SK-N-SH treated with all-trans-retinoic acid at 6 μM for 48 hours (cell line): ENCODE measurements around the gene CCDC78.

Source experiments
- ATAC-seq: fragments of 200-7000 bp; cut with Tn5 transposase; 3 replicates; pipeline ENCODE4 v1.9.1; 2020; ENCODE audit warnings: mild to moderate bottlenecking, moderate library complexity
- ARNTL ChIP-seq: fragments of 450-650 bp; formaldehyde crosslinking; IDR thresholded peaks from 2 replicates; pipeline ENCODE4 v1.5.0; 2020; ENCODE audit warnings: low read depth, mild to moderate bottlenecking, moderate library complexity, borderline replicate concordance
- BACH2 ChIP-seq: fragments of 250-450 bp; sonication (Bioruptor Pico); IDR thresholded peaks from 2 replicates; pipeline ENCODE4 v1.9.0; 2021; ENCODE audit warnings: mild to moderate bottlenecking, borderline replicate concordance
- ESRRG ChIP-seq: fragments of 250-450 bp; sonication (Bioruptor Pico); IDR thresholded peaks from 2 replicates; pipeline ENCODE4 v1.6.1; 2021; ENCODE audit warnings: mild to moderate bottlenecking
- ISL1 ChIP-seq: fragments of 250-450 bp; sonication (Bioruptor Pico); IDR thresholded peaks from 2 replicates; pipeline ENCODE4 v2.1.2; 2022; ENCODE audit warnings: mild to moderate bottlenecking, moderate library complexity
- OSR1 ChIP-seq: fragments of 250-450 bp; sonication (Bioruptor Pico); IDR thresholded peaks from 2 replicates; pipeline ENCODE4 v1.8.0; 2022; ENCODE audit warnings: moderate library complexity, mild to moderate bottlenecking, inconsistent platforms
- PATZ1 ChIP-seq: fragments of 250-450 bp; sonication (Bioruptor Pico); IDR thresholded peaks from 2 replicates; pipeline ENCODE4 v1.8.0; 2020; ENCODE audit warnings: mild to moderate bottlenecking, moderate library complexity, borderline replicate concordance
- PPARA ChIP-seq: fragments of 250-450 bp; sonication (Bioruptor Pico); IDR thresholded peaks from 2 replicates; pipeline ENCODE4 v1.5.0; 2020; ENCODE audit warnings: mild to moderate bottlenecking, borderline replicate concordance
- RARB ChIP-seq: fragments of 250-450 bp; sonication (Bioruptor Pico); IDR thresholded peaks from 2 replicates; pipeline ENCODE4 v1.8.0; 2021; ENCODE audit warnings: mild to moderate bottlenecking, moderate library complexity
- TCF4 ChIP-seq: fragments of 250-450 bp; sonication (Bioruptor Pico); IDR thresholded peaks from 2 replicates; pipeline ENCODE4 v1.8.0; 2021; ENCODE audit warnings: mild to moderate bottlenecking, moderate library complexity, borderline replicate concordance
- TOX ChIP-seq: fragments of 250-450 bp; sonication (Bioruptor Pico); IDR thresholded peaks from 2 replicates; pipeline ENCODE4 v1.8.0; 2021; ENCODE audit warnings: mild to moderate bottlenecking, moderate library complexity, borderline replicate concordance
- TSHZ2 ChIP-seq: fragments of 250-450 bp; sonication (Bioruptor Pico); IDR thresholded peaks from 2 replicates; pipeline ENCODE4 v1.5.0; 2020; ENCODE audit warnings: mild to moderate bottlenecking, moderate library complexity
- ZC3H10 ChIP-seq: fragments of 250-450 bp; sonication (Bioruptor Pico); IDR thresholded peaks from 2 replicates; pipeline ENCODE4 v1.5.1; 2021; ENCODE audit warnings: mild to moderate bottlenecking, moderate library complexity
- ZFP3 ChIP-seq: fragments of 250-450 bp; sonication (Bioruptor Pico); IDR thresholded peaks from 2 replicates; pipeline ENCODE4 v1.5.0; 2020; ENCODE audit warnings: mild to moderate bottlenecking, moderate library complexity
- ZFP30 ChIP-seq: fragments of 450-650 bp; formaldehyde crosslinking; IDR thresholded peaks from 2 replicates; pipeline ENCODE4 v1.5.0; 2022; ENCODE audit warnings: mild to moderate bottlenecking, moderate library complexity
- ZNF565 ChIP-seq: fragments of 450-650 bp; formaldehyde crosslinking; conservative IDR thresholded peaks from 2 replicates; pipeline ENCODE4 v1.5.0; 2020; ENCODE audit warnings: low read depth, mild to moderate bottlenecking, moderate library complexity
- ZNF70 ChIP-seq: fragments of 450-650 bp; formaldehyde crosslinking; IDR thresholded peaks from 2 replicates; pipeline ENCODE4 v1.5.0; 2020; ENCODE audit warnings: mild to moderate bottlenecking, moderate library complexity
- ZNF8 ChIP-seq: fragments of 450-650 bp; formaldehyde crosslinking; IDR thresholded peaks from 2 replicates; pipeline ENCODE4 v1.5.0; 2020; ENCODE audit warnings: mild to moderate bottlenecking, moderate library complexity
- TF ChIP-seq, protein P1 (sequence below): fragments of 250-450 bp; sonication (Bioruptor Pico); IDR thresholded peaks from 2 replicates; pipeline ENCODE4 v1.5.1; 2020; ENCODE audit warnings: low read depth, mild to moderate bottlenecking, moderate library complexity
- TF ChIP-seq, protein P2 (sequence below): fragments of 250-450 bp; sonication (Bioruptor Pico); IDR thresholded peaks from 2 replicates; pipeline ENCODE4 v1.8.0; 2021; ENCODE audit warnings: low read depth, mild to moderate bottlenecking, moderate library complexity, borderline replicate concordance

The CCDC78 gene

DNA sequence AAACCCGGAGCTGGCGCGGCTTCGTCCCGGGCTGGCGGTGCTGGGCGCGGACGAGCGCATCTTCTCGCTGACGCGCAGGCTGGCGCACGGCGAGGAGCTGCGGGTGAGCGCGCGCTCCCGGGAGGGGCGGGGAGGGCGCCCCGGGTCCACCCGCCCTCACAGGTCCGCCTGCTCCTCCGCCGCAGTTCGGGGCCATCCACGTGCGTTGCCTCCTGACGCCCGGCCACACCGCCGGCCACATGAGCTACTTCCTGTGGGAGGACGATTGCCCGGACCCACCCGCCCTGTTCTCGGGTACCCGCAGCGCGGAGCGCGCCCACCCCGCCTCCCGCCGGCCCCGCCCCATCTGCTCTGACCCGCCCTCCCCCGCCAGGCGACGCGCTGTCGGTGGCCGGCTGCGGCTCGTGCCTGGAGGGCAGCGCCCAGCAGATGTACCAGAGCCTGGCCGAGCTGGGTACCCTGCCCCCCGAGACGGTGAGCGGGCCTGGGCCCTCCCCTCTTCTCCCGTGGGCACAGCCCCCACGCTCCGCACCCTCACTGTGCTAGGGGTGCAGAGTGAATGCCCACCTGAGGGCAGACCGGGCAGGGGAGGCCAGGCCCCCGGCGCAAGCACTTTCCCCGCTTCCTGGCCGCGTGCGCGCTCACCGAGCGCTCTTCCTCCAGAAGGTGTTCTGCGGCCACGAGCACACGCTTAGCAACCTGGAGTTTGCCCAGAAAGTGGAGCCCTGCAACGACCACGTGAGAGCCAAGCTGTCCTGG, 2.1 kb upstream of the CCDC78 start:
- TF ChIP-seq ARNTL (CRISPR knock-in tag) (peak; percentile 70; the same call in 1 of the 2 replicates), TOX (CRISPR knock-in tag) (no peak)
- peak; percentile 63 for ATAC-seq

- TF ChIP-seq OSR1 = no peak
- TF ChIP-seq RARB (CRISPR knock-in tag) = no peak
- no peak for TF ChIP-seq ESRRG (CRISPR knock-in tag)
- no peak for TF ChIP-seq ARNTL (CRISPR knock-in tag)
- TF ChIP-seq, protein P1, sequence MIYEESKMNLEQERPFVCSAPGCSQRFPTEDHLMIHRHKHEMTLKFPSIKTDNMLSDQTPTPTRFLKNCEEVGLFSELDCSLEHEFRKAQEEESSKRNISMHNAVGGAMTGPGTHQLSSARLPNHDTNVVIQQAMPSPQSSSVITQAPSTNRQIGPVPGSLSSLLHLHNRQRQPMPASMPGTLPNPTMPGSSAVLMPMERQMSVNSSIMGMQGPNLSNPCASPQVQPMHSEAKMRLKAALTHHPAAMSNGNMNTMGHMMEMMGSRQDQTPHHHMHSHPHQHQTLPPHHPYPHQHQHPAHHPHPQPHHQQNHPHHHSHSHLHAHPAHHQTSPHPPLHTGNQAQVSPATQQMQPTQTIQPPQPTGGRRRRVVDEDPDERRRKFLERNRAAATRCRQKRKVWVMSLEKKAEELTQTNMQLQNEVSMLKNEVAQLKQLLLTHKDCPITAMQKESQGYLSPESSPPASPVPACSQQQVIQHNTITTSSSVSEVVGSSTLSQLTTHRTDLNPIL = no peak
- no peak for TF ChIP-seq ZNF565 (CRISPR knock-in tag)
- ATAC-seq = peak; percentile 8
These were observed 1.2 kb upstream of the CCDC78 start for GRCh38 chr16:727291-727977.

- ATAC-seq = no peak
- TF ChIP-seq ZFP3 (CRISPR knock-in tag) (no peak), ZFP30 (CRISPR knock-in tag) (no peak), TOX (CRISPR knock-in tag) (no peak), ZNF565 (CRISPR knock-in tag) (no peak), ARNTL (CRISPR knock-in tag) (no peak), ZC3H10 (CRISPR knock-in tag) (no peak), RARB (CRISPR knock-in tag) (no peak), OSR1 (no peak), BACH2 (CRISPR knock-in tag) (no peak), ISL1 (CRISPR knock-in tag) (no peak), PATZ1 (no peak)
These were observed 130 bp downstream of the CCDC78 start for GRCh38 chr16:726188-726437.

DNA sequence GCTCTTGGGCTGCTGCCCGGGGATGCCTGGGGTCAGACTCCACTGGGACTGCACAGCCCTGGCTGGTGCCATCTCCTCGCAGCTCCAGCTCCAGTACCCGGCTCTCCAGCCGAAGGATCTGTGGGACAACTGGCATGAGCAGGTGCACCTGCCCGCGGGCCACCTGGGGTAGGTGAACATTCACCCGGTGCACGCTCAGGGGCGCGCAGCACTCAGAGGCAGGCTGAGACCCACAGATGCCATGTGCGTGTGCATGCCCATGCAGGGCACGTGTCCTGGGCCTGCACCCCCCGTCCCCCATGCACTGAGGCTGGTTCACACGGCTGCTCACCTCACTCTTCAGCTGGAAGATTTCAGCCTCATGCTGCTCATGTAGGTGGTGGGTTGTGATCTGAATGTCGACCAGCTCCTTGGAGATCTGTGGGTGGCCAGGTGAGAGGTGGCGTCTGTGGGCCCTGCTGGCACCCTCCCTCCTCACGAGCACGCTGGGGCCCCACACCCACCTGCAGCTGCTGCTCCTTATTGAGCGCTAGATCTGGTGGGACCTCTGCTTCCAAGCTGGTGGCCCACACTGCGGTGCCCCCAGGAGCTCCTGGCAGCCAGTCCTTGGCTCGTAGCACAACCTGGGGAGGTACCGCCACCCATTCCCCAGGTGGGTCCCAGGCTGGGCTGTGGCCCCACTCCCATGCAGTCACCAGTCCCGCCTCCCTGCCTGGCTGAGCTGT, 618 bp downstream of the CCDC78 start:
- TF ChIP-seq ZFP30 (CRISPR knock-in tag) (no peak), ESRRG (CRISPR knock-in tag) (no peak), ZNF8 (CRISPR knock-in tag) (no peak), ZNF70 (CRISPR knock-in tag) (no peak), BACH2 (CRISPR knock-in tag) (no peak), OSR1 (no peak), TOX (CRISPR knock-in tag) (no peak), TSHZ2 (CRISPR knock-in tag) (no peak), TCF4 (no peak), PATZ1 (no peak), ZFP3 (CRISPR knock-in tag) (no peak), ARNTL (CRISPR knock-in tag) (no peak), ZNF565 (CRISPR knock-in tag) (no peak), RARB (CRISPR knock-in tag) (no peak), PPARA (CRISPR knock-in tag) (no peak)
- TF ChIP-seq, protein P1 = no peak
- TF ChIP-seq, protein P2, sequence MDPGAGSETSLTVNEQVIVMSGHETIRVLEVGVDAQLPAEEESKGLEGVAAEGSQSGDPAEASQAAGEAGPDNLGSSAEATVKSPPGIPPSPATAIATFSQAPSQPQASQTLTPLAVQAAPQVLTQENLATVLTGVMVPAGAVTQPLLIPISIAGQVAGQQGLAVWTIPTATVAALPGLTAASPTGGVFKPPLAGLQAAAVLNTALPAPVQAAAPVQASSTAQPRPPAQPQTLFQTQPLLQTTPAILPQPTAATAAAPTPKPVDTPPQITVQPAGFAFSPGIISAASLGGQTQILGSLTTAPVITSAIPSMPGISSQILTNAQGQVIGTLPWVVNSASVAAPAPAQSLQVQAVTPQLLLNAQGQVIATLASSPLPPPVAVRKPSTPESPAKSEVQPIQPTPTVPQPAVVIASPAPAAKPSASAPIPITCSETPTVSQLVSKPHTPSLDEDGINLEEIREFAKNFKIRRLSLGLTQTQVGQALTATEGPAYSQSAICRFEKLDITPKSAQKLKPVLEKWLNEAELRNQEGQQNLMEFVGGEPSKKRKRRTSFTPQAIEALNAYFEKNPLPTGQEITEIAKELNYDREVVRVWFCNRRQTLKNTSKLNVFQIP = no peak
- ATAC-seq = no peak
